GM12878 (cell line): ENCODE measurements around the gene RBM26. TPM values are rescaled to one million over a fixed set of nuclear protein-coding genes. Genes with fewer than 3 reads are reported as not detected.

ENCODE experiments used
- ATAC-seq: fragments of 200-7000 bp; cut with Tn5 transposase; 3 replicates; pipeline ENCODE4 v1.9.1; 2020; ENCODE audit warnings: mild to moderate bottlenecking, moderate library complexity
- BruUV-seq: library from RNA; stranded (reverse); fragments of 400-500 nt; replicated peaks from 2 replicates; lab custom pipeline; 2021; lab: Mats Ljungman, UMichigan
- CTCF ChIA-PET: fragments of 300-600 bp; sonication (Branson Sonifier 250); formaldehyde crosslinking; extraction: SDS; loops from one replicate; lab custom pipeline; 2021; ENCODE audit warnings: inconsistent platforms; lab: Yijun Ruan, JAX
- POLR2A ChIA-PET: fragments of 350-600 bp; formaldehyde crosslinking; extraction: SDS; loops from one replicate; lab custom pipeline; 2021; ENCODE audit warnings: inconsistent platforms; lab: Charles Lee
- RAD21 ChIA-PET: fragments of 300-600 bp; sonication (Branson Sonifier 250); formaldehyde crosslinking; loops from one replicate; lab custom pipeline; 2023; ENCODE audit warnings: antibody characterized with exemption; ENCODE audit not compliant: unreplicated experiment; lab: Charles Lee
- SMC1A ChIA-PET: fragments of 300-600 bp; sonication (Branson Sonifier 250); formaldehyde crosslinking; loops from one replicate; lab custom pipeline; 2023; ENCODE audit not compliant: unreplicated experiment, uncharacterized antibody; lab: Charles Lee
- DNase-seq: peaks from one replicate; pipeline ENCODE4 v3.0.0-alpha.2; 2011; ENCODE audit warnings: low read depth, low spot score
- FAIRE-seq: peaks from 3 replicates; lab custom pipeline; 2011; peaks lifted over from hg19 to GRCh38; lab: Jason Lieb, UNC
- H2AFZ ChIP-seq: 2 replicates; pipeline ENCODE4 v1.6.0; 2011; ENCODE audit warnings: low read depth, low read length, control low read depth; ENCODE audit not compliant: control insufficient read depth
- H3K27ac ChIP-seq: 2 replicates; pipeline ENCODE4 v1.5.1; 2011; ENCODE audit warnings: control low read depth; ENCODE audit not compliant: control insufficient read depth, insufficient read depth
- H3K27me3 ChIP-seq, 2 experiments: replicated peaks in 1 of 2; 2 replicates each; pipeline versions ENCODE4 v1.6.0 to v1.6.1; 2011; ENCODE audit warnings: low read length in 1 of 2; ENCODE audit not compliant: control insufficient read depth in 2 of 2, insufficient read depth in 2 of 2
- H3K36me3 ChIP-seq, 2 experiments: 2 replicates each; pipeline ENCODE4 v1.5.1; 2011; ENCODE audit warnings: low read length in 1 of 2; ENCODE audit not compliant: control insufficient read depth in 2 of 2, insufficient read depth in 2 of 2
- H3K4me1 ChIP-seq: 2 replicates; pipeline ENCODE4 v1.6.1; 2011; ENCODE audit warnings: mild to moderate bottlenecking, low read length, moderate library complexity, mixed read lengths; ENCODE audit not compliant: control insufficient read depth, insufficient read depth
- H3K4me2 ChIP-seq: 2 replicates; pipeline ENCODE4 v1.6.0; 2011; ENCODE audit warnings: control low read depth; ENCODE audit not compliant: control insufficient read depth, insufficient read depth
- H3K4me3 ChIP-seq: fragments of 200-600 bp; sonication (generic); 2 replicates; pipeline ENCODE4 v1.5.1; 2016
- H3K79me2 ChIP-seq: 2 replicates; pipeline ENCODE4 v1.6.0; 2011; ENCODE audit warnings: low read length; ENCODE audit not compliant: control insufficient read depth, insufficient read depth
- H3K9ac ChIP-seq: 2 replicates; pipeline ENCODE4 v1.8.0; 2011; ENCODE audit warnings: low read length, control low read depth, mixed read lengths; ENCODE audit not compliant: control insufficient read depth, insufficient read depth
- H3K9me3 ChIP-seq: replicated peaks from 3 replicates; pipeline ENCODE4 v1.5.1; 2011; ENCODE audit warnings: mild to moderate bottlenecking, low read length; ENCODE audit not compliant: control insufficient read depth, insufficient read depth
- H4K20me1 ChIP-seq: 2 replicates; pipeline ENCODE4 v1.6.0; 2011; ENCODE audit not compliant: control insufficient read depth, insufficient read depth
- ATF7 ChIP-seq: fragments of 450-650 bp; IDR thresholded peaks from 2 replicates; pipeline ENCODE4 v1.6.1; 2016; ENCODE audit warnings: low read depth, mild to moderate bottlenecking
- BHLHE40 ChIP-seq, 2 experiments: fragments of 450-650 bp in 1 of 2; IDR thresholded peaks; 2 replicates each; pipeline ENCODE4 v1.6.1; 2011 to 2017; ENCODE audit warnings: low read depth in 2 of 2, borderline replicate concordance in 1 of 2, improper control_type of control experiment in 1 of 2, low read length in 1 of 2, mild to moderate bottlenecking in 1 of 2
- CBFB ChIP-seq: IDR thresholded peaks from 2 replicates; pipeline ENCODE4 v1.6.1; 2016; ENCODE audit warnings: antibody characterized with exemption, low read depth
- CEBPB ChIP-seq, 2 experiments: fragments of 150-350 bp in 1 of 2; IDR thresholded peaks; 2 replicates each; pipeline ENCODE4 v1.6.1; 2012 to 2014; ENCODE audit warnings: low read depth in 2 of 2, low read length in 2 of 2, borderline replicate concordance in 1 of 2, inconsistent platforms in 1 of 2
- HCFC1 ChIP-seq: fragments of 150-350 bp; IDR thresholded peaks from 2 replicates; pipeline ENCODE4 v1.6.1; 2014; ENCODE audit warnings: low read length
- LARP7 ChIP-seq: fragments of 450-650 bp; IDR thresholded peaks from 2 replicates; pipeline ENCODE4 v1.6.1; 2017; ENCODE audit warnings: mild to moderate bottlenecking
- NBN ChIP-seq: fragments of 450-650 bp; IDR thresholded peaks from 2 replicates; pipeline ENCODE4 v1.6.1; 2016
- NR2F1 ChIP-seq: fragments of 450-650 bp; conservative IDR thresholded peaks from 2 replicates; pipeline ENCODE4 v1.6.1; 2017; ENCODE audit warnings: mild to moderate bottlenecking
- PAX5 ChIP-seq: IDR thresholded peaks from 2 replicates; pipeline ENCODE4 v1.6.1; 2011; ENCODE audit warnings: low read depth, low read length, borderline replicate concordance
- POU2F2 ChIP-seq: IDR thresholded peaks from 3 replicates; pipeline ENCODE4 v1.6.1; 2011; ENCODE audit warnings: low read depth, mild to moderate bottlenecking, low read length, borderline replicate concordance
- STAT1 ChIP-seq: fragments of 450-650 bp; conservative IDR thresholded peaks from 2 replicates; pipeline ENCODE4 v1.6.1; 2014; ENCODE audit warnings: antibody characterized with exemption, mild to moderate bottlenecking
- TCF3 ChIP-seq: IDR thresholded peaks from 2 replicates; pipeline ENCODE4 v1.6.1; 2012; ENCODE audit warnings: low read depth, mild to moderate bottlenecking, low read length, borderline replicate concordance; ENCODE audit not compliant: insufficient read depth
- ZZZ3 ChIP-seq: IDR thresholded peaks from 2 replicates; pipeline ENCODE4 v1.6.1; 2011; ENCODE audit warnings: low read depth; ENCODE audit not compliant: control insufficient read depth, insufficient read length
- WGBS: methylation state at CpG from one replicate; pipeline ENCODE4 v1.1.6; 2016; ENCODE audit warnings: low lambda C conversion rate; ENCODE audit not compliant: insufficient replicate concordance, insufficient coverage; ENCODE audit errors: missing lambda C conversion rate; 5-methylcytosine and 5-hydroxymethylcytosine counted together
- in situ Hi-C: fragments of 300-500 bp; cut with MboI; formaldehyde crosslinking; loops from 9 replicates; pipeline ENCODE4 v1.14.3; 2018; ENCODE audit warnings: mixed read lengths
- intact Hi-C: fragments of 100-400 bp; cut with micrococcal nuclease; formaldehyde crosslinking; loops from one replicate; pipeline ENCODE4 v1.14.2; 2022; ENCODE audit not compliant: unreplicated experiment
- polyA plus RNA-seq, 11 experiments: library from polyadenylated mRNA; depleted of rRNA in 4 of 11; unstranded in 6 of 11; stranded (reverse) in 5 of 11; fragments of >200 nt; fragmentation: Nextera tagmentation in 4 of 11; fragmentation: Illumina TruSeq in 1 of 11; extraction: Ambion mirVana in 4 of 11; extraction: Trizol in 1 of 11; gene quantifications; 1 replicate in 1 of 11; 2 replicates in 10 of 11; pipeline versions ENCODE4 v1.2.1 to v1.2.3, GENCODE V29; 2011 to 2016; ENCODE audit warnings: inconsistent platforms in 2 of 11, missing spikeins in 2 of 11, low read depth in 1 of 11
- total RNA-seq, 4 experiments: library from RNA; depleted of rRNA in 3 of 4; stranded (reverse); fragments of >200 nt in 3 of 4; fragmentation: Illumina TruSeq in 1 of 4; extraction: Trizol in 1 of 4; gene quantifications; 2 replicates each; pipeline versions ENCODE4 v1.2.1 to v1.2.3, GENCODE V29; 2013 to 2021
- TF ChIP-seq, protein P1 (sequence below): fragments of 450-650 bp; IDR thresholded peaks from 2 replicates; pipeline ENCODE4 v1.6.1; 2016; ENCODE audit warnings: mild to moderate bottlenecking
- TF ChIP-seq, protein P2 (sequence below): fragments of 150-350 bp; IDR thresholded peaks from 2 replicates; pipeline ENCODE4 v1.6.1; 2014; ENCODE audit warnings: mild to moderate bottlenecking, low read depth, low read length
- TF ChIP-seq, protein P3 (sequence below): fragments of 450-650 bp; IDR thresholded peaks from 2 replicates; pipeline ENCODE4 v1.6.1; 2017; ENCODE audit warnings: antibody characterized with exemption, mild to moderate bottlenecking, moderate library complexity

The RBM26 gene
- total and polyA plus RNA-seq, 10 of the 15 experiments (the other 5 are each of a cell fraction or from before 2014, with no cell fraction given) = 17.6 to 71.3 (median 38.9) TPM

DNA sequence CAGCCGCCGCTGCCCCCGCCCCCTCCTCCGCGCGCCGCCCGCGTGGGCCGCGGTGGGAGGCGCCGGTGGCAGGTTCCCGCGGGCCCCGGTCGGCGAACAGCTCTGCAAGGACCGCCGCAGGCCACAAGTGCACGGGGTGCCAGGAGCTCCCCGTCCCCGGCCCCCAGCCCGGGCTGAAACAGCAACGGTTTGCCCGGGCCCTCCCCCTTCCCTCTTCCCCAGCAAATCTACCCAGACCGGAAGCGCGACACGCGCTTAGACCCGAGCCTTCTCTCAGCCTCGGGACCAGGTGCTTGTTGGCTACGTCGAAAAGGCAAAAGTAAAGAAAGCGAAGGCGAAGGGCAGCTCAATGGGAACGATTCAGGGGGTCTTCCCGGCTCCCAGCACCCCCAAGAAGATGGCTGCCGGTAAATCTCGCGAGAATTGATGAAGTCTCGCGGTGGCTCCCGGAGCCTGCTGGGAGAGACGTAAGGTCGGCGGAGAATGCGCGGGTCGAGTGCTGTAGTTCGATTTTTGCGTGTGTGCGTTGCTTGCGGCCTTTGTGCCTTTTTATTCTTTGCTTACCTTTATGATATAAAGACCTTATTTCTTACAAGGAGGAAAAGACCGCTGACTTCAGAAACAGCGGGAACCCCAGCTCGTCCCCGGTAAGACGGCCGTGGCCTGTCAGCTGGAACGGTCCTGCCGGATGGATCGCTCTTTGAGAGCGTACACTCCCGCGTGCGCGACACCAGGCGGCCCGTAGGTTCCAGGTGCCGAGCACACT is at the start of gene RBM26 (continued):
- 0 out of 2 replicates have a peak, but pooled peaks have one; percentile 41 for TF ChIP-seq LARP7
- no peak for TF ChIP-seq STAT1
- TF ChIP-seq, protein P1, sequence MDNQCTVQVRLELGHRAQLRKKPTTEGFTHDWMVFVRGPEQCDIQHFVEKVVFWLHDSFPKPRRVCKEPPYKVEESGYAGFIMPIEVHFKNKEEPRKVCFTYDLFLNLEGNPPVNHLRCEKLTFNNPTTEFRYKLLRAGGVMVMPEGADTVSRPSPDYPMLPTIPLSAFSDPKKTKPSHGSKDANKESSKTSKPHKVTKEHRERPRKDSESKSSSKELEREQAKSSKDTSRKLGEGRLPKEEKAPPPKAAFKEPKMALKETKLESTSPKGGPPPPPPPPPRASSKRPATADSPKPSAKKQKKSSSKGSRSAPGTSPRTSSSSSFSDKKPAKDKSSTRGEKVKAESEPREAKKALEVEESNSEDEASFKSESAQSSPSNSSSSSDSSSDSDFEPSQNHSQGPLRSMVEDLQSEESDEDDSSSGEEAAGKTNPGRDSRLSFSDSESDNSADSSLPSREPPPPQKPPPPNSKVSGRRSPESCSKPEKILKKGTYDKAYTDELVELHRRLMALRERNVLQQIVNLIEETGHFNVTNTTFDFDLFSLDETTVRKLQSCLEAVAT = peak; percentile 92
- peak; percentile 38; the same call in 1 of the 2 replicates for TF ChIP-seq NR2F1
- peak; percentile 39; the same call in 1 of the 2 replicates for TF ChIP-seq PAX5
- peak; percentile 76; the same call in 1 of the 2 replicates for TF ChIP-seq NBN
- 0 out of 2 replicates have a peak, but pooled peaks have one; percentile 14 for TF ChIP-seq TCF3

DNA sequence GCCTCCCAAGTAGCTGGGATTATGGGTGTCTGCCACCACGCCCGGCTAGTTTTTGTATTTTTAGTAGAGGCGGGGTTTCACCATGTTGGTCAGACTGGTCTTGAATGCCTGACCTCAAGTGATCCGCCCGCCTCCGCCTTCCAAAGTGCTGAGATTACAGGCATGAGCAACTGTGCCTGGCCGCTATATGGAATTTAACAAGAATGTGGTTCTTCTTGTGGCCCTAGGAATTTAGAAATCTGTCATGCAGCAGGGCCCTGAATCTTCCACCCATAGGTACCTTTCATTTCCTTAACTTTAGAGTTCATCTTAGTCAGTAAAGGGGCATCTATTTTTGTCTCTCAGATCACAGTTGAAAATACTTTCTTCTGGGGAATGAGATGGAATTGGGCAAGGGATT is 49.3 kb upstream of the RBM26 start:
- FAIRE-seq (no peak), ATAC-seq (no peak), DNase-seq (no peak)
- H2AFZ ChIP-seq = no peak overlapping the region
- no peaks in the 10 kb centered on the region for H4K20me1 ChIP-seq
- no peaks in the 10 kb centered on the region for H3K27me3 ChIP-seq
- H3K79me2 ChIP-seq = no peaks in the 10 kb centered on the region
- CTCF ChIA-PET = interaction anchor here (1.1 to 1.9 kb wide), 2 partner anchors 31 to 85 kb away, joined by 3 to 7 read pairs; no protein-coding TSS in a partner anchor
- H3K9me3 ChIP-seq = no peaks in the 10 kb centered on the region
- WGBS = 88% methylated on average over 7 of the region's 7 CpGs
- no peak overlapping the region for H3K9ac ChIP-seq
- POLR2A ChIA-PET = no interaction called here
- SMC1A ChIA-PET = interaction anchor here (0.7 to 1.4 kb wide), 2 partner anchors 27 to 81 kb away, joined by 3 to 4 read pairs; no protein-coding TSS in a partner anchor
- H3K4me3 ChIP-seq = no peak overlapping the region
- no TSS peak for BruUV-seq
- RAD21 ChIA-PET = interaction anchor here (0.7 kb wide), 1 partner anchor 30 kb away, joined by 3 read pairs; no protein-coding TSS in a partner anchor
- H3K4me2 ChIP-seq = no peak overlapping the region
- H3K27ac ChIP-seq = no peak overlapping the region
- intact Hi-C loops = no loop called here
- no peaks in the 10 kb centered on the region for H3K36me3 ChIP-seq
- peaks cover 10% of the 10 kb centered on the region; the same call in 1 of the 2 replicates for H3K4me1 ChIP-seq
- in situ Hi-C loops = no loop called here
- TF ChIP-seq, protein P2, sequence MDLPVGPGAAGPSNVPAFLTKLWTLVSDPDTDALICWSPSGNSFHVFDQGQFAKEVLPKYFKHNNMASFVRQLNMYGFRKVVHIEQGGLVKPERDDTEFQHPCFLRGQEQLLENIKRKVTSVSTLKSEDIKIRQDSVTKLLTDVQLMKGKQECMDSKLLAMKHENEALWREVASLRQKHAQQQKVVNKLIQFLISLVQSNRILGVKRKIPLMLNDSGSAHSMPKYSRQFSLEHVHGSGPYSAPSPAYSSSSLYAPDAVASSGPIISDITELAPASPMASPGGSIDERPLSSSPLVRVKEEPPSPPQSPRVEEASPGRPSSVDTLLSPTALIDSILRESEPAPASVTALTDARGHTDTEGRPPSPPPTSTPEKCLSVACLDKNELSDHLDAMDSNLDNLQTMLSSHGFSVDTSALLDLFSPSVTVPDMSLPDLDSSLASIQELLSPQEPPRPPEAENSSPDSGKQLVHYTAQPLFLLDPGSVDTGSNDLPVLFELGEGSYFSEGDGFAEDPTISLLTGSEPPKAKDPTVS = no peak
- TF ChIP-seq ATF7 = no peak
- TF ChIP-seq, protein P3, sequence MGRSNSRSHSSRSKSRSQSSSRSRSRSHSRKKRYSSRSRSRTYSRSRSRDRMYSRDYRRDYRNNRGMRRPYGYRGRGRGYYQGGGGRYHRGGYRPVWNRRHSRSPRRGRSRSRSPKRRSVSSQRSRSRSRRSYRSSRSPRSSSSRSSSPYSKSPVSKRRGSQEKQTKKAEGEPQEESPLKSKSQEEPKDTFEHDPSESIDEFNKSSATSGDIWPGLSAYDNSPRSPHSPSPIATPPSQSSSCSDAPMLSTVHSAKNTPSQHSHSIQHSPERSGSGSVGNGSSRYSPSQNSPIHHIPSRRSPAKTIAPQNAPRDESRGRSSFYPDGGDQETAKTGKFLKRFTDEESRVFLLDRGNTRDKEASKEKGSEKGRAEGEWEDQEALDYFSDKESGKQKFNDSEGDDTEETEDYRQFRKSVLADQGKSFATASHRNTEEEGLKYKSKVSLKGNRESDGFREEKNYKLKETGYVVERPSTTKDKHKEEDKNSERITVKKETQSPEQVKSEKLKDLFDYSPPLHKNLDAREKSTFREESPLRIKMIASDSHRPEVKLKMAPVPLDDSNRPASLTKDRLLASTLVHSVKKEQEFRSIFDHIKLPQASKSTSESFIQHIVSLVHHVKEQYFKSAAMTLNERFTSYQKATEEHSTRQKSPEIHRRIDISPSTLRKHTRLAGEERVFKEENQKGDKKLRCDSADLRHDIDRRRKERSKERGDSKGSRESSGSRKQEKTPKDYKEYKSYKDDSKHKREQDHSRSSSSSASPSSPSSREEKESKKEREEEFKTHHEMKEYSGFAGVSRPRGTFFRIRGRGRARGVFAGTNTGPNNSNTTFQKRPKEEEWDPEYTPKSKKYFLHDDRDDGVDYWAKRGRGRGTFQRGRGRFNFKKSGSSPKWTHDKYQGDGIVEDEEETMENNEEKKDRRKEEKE = no peak
- no peak for TF ChIP-seq CBFB
- no peak for TF ChIP-seq BHLHE40 (IDR thresholded peaks at IDR 0.05; ENCODE audit: borderline replicate concordance in 1 of 2, low read depth in 2 of 2, low read length in 1 of 2)
- TF ChIP-seq HCFC1 = no peak
- no peak for TF ChIP-seq ZZZ3
- TF ChIP-seq POU2F2 = no peak
- no peak for TF ChIP-seq CEBPB (IDR thresholded peaks at IDR 0.05; ENCODE audit: borderline replicate concordance in 1 of 2, low read depth in 2 of 2, low read length in 2 of 2)
